Keratinocyte (primary cell): ENCODE results near the gene SDK1. TPM values are rescaled to one million over a fixed set of nuclear protein-coding genes. Genes with fewer than 3 reads are reported as not detected.

Experiments
- DNase-seq: peaks from one replicate; pipeline ENCODE4 v3.0.0-alpha.2; 2011; ENCODE audit warnings: low read depth, missing footprints, low spot score
- FAIRE-seq: peaks from 2 replicates; lab custom pipeline; 2011; peaks lifted over from hg19 to GRCh38; lab: Jason Lieb, UNC
- H2AFZ ChIP-seq: 2 replicates; pipeline ENCODE4 v1.6.0; 2012; ENCODE audit warnings: low read length, control low read depth, inconsistent platforms; ENCODE audit not compliant: control insufficient read depth
- H3K27ac ChIP-seq: 2 replicates; pipeline ENCODE4 v1.5.1; 2011; ENCODE audit warnings: low read length; ENCODE audit not compliant: control insufficient read depth, insufficient read depth
- H3K27me3 ChIP-seq: 3 replicates; pipeline ENCODE4 v1.6.0; 2011; ENCODE audit warnings: low read length; ENCODE audit not compliant: control insufficient read depth, insufficient read depth; ENCODE audit errors: extremely low read depth
- H3K36me3 ChIP-seq, 2 experiments: 2 replicates in 1 of 2; 3 replicates in 1 of 2; pipeline ENCODE4 v1.5.1; 2011; ENCODE audit warnings: low read length in 2 of 2, mild to moderate bottlenecking in 1 of 2; ENCODE audit not compliant: control insufficient read depth in 2 of 2, insufficient read depth in 2 of 2; ENCODE audit errors: extremely low read depth in 1 of 2
- H3K4me1 ChIP-seq: 3 replicates; pipeline ENCODE4 v1.5.1; 2011; ENCODE audit warnings: low read length; ENCODE audit not compliant: control insufficient read depth, insufficient read depth; ENCODE audit errors: extremely low read depth
- H3K4me2 ChIP-seq: 3 replicates; pipeline ENCODE4 v1.6.0; 2011; ENCODE audit warnings: low read depth, low read length; ENCODE audit not compliant: control insufficient read depth, insufficient read depth; ENCODE audit errors: extremely low read depth
- H3K4me3 ChIP-seq, 3 experiments: fragments of 200-600 bp in 1 of 3; sonication (generic) in 1 of 3; 2 replicates in 2 of 3; 3 replicates in 1 of 3; pipeline ENCODE4 v1.5.1; 2011 to 2016; ENCODE audit warnings: low read length in 3 of 3, mild to moderate bottlenecking in 3 of 3, control low read depth in 2 of 3, inconsistent platforms in 1 of 3, low read depth in 1 of 3, mixed read lengths in 1 of 3, mixed run types in 1 of 3, moderate library complexity in 1 of 3; ENCODE audit not compliant: control insufficient read depth in 2 of 3, insufficient read depth in 2 of 3; ENCODE audit errors: extremely low read depth in 1 of 3
- H3K79me2 ChIP-seq: 2 replicates; pipeline ENCODE4 v1.6.0; 2012; ENCODE audit warnings: low read length; ENCODE audit not compliant: control insufficient read depth, insufficient read depth
- H3K9ac ChIP-seq: 3 replicates; pipeline ENCODE4 v1.6.0; 2011; ENCODE audit warnings: low read length; ENCODE audit not compliant: control insufficient read depth, insufficient read depth; ENCODE audit errors: extremely low read depth
- H3K9me1 ChIP-seq: 3 replicates; pipeline ENCODE4 v1.6.0; 2011; ENCODE audit warnings: low read length; ENCODE audit not compliant: control insufficient read depth, insufficient read depth; ENCODE audit errors: extremely low read depth
- H3K9me3 ChIP-seq: 2 replicates; pipeline ENCODE4 v1.5.1; 2012; ENCODE audit warnings: low read depth, low read length; ENCODE audit not compliant: control insufficient read depth
- H4K20me1 ChIP-seq: 3 replicates; pipeline ENCODE4 v1.6.0; 2011; ENCODE audit warnings: low read length; ENCODE audit not compliant: control insufficient read depth, insufficient read depth; ENCODE audit errors: extremely low read depth
- CTCF ChIP-seq, 3 experiments: IDR thresholded peaks in 1 of 3; conservative IDR thresholded peaks in 1 of 3; optimal IDR thresholded peaks in 1 of 3; 2 replicates in 2 of 3; 3 replicates in 1 of 3; pipeline versions ENCODE3 to v1.5.1; 2011; ENCODE audit warnings: low read length in 3 of 3, mild to moderate bottlenecking in 3 of 3, moderate library complexity in 2 of 3, control low read depth in 1 of 3, inconsistent platforms in 1 of 3; ENCODE audit not compliant: insufficient read depth in 2 of 3; ENCODE audit errors: extremely low read depth in 1 of 3
- EZH2 ChIP-seq: IDR thresholded peaks from one replicate; pipeline ENCODE4 v1.6.1; 2012; ENCODE audit warnings: inconsistent platforms, mild to moderate bottlenecking, low read length, moderate library complexity
- dilution Hi-C: fragments of 300-500 bp; cut with MboI; formaldehyde crosslinking; loops from one replicate; pipeline ENCODE4 v1.7.0; 2020; ENCODE audit warnings: low sequenced_read_pairs; ENCODE audit not compliant: extremely low pct_ligation_motif_present
- polyA plus RNA-seq, 5 experiments: library from polyadenylated mRNA; depleted of rRNA in 3 of 5; stranded (reverse) in 3 of 5; stranded (forward) in 1 of 5; unstranded in 1 of 5; fragments of >200 nt; gene quantifications; 1 replicate in 1 of 5; 2 replicates in 3 of 5; 3 replicates in 1 of 5; pipeline versions ENCODE4 v1.2.1 to v1.2.3, GENCODE V29; 2011 to 2012; ENCODE audit warnings: missing spikeins in 2 of 5, low read depth in 1 of 5, low replicate concordance in 1 of 5

SDK1 gene
- polyA plus RNA-seq, 1 donor (not counting 4 experiments of a cell fraction or from before 2014, with no cell fraction given): 0.66 TPM

GRCh38 chr7:4268040-4268965 is 967.3 kb downstream of the SDK1 start:
- no peak overlapping the region for H2AFZ ChIP-seq
- no peak overlapping the region for H3K9ac ChIP-seq
- no peaks in the 10 kb centered on the region for H3K79me2 ChIP-seq
- H3K27ac ChIP-seq: no peak overlapping the region
- no peaks in the 10 kb centered on the region for H3K9me3 ChIP-seq
- H3K27me3 ChIP-seq: peaks cover 17% of the 10 kb centered on the region
- H3K4me1 ChIP-seq: no peaks in the 10 kb centered on the region
- FAIRE-seq (no peak), DNase-seq (no peak)
- no peaks in the 10 kb centered on the region for H3K36me3 ChIP-seq
- TF ChIP-seq EZH2 (no peak), CTCF (optimal IDR thresholded peaks at IDR 0.05 in 1 of 3, IDR thresholded peaks at IDR 0.05 in 1 of 3, conservative IDR thresholded peaks at IDR 0.05 in 1 of 3; ENCODE audit: extremely low read depth in 1 of 3, insufficient read depth in 2 of 3, low read length in 3 of 3) (no peak)
- no peaks in the 10 kb centered on the region for H4K20me1 ChIP-seq
- H3K9me1 ChIP-seq: no peaks in the 10 kb centered on the region
- no peak overlapping the region for H3K4me3 ChIP-seq
- no peak overlapping the region for H3K4me2 ChIP-seq
- dilution Hi-C loops: no loop called here

- no peak for FAIRE-seq
Observed at GRCh38 chr7:4269086-4269485, 968.0 kb downstream of the SDK1 start.

More at GRCh38 chr7:4269086-4269485, 968.0 kb downstream of the SDK1 start:
- Histone ChIP-seq H4K20me1 (no peaks in the 10 kb centered on the region), H3K4me2 (no peak overlapping the region), H3K27ac (no peak overlapping the region), H3K36me3 (no peaks in the 10 kb centered on the region), H3K4me1 (no peaks in the 10 kb centered on the region), H3K9ac (no peak overlapping the region), H3K9me3 (no peaks in the 10 kb centered on the region), H3K4me3 (no peak overlapping the region), H3K9me1 (no peaks in the 10 kb centered on the region), H3K79me2 (no peaks in the 10 kb centered on the region), H2AFZ (no peak overlapping the region), H3K27me3 (peaks cover 17% of the 10 kb centered on the region)
- DNase-seq: no peak
- TF ChIP-seq EZH2 (no peak), CTCF (optimal IDR thresholded peaks at IDR 0.05 in 1 of 3, IDR thresholded peaks at IDR 0.05 in 1 of 3, conservative IDR thresholded peaks at IDR 0.05 in 1 of 3; ENCODE audit: extremely low read depth in 1 of 3, insufficient read depth in 2 of 3, low read length in 3 of 3) (no peak)
- dilution Hi-C loops: no loop called here
